GM12878 (cell line): ENCODE results near the gene ZNFX1. TPM values are rescaled to one million over a fixed set of nuclear protein-coding genes. Genes with fewer than 3 reads are reported as not detected.

Experiments used
- ATAC-seq: fragments of 200-7000 bp; cut with Tn5 transposase; 3 replicates; pipeline ENCODE4 v1.9.1; 2020; ENCODE audit warnings: mild to moderate bottlenecking, moderate library complexity
- BruUV-seq: library from RNA; stranded (reverse); fragments of 400-500 nt; replicated peaks from 2 replicates; lab custom pipeline; 2021; lab: Mats Ljungman, UMichigan
- CTCF ChIA-PET: fragments of 300-600 bp; sonication (Branson Sonifier 250); formaldehyde crosslinking; extraction: SDS; loops from one replicate; lab custom pipeline; 2021; ENCODE audit warnings: inconsistent platforms; lab: Yijun Ruan, JAX
- POLR2A ChIA-PET: fragments of 350-600 bp; formaldehyde crosslinking; extraction: SDS; loops from one replicate; lab custom pipeline; 2021; ENCODE audit warnings: inconsistent platforms; lab: Charles Lee
- RAD21 ChIA-PET: fragments of 300-600 bp; sonication (Branson Sonifier 250); formaldehyde crosslinking; loops from one replicate; lab custom pipeline; 2023; ENCODE audit warnings: antibody characterized with exemption; ENCODE audit not compliant: unreplicated experiment; lab: Charles Lee
- SMC1A ChIA-PET: fragments of 300-600 bp; sonication (Branson Sonifier 250); formaldehyde crosslinking; loops from one replicate; lab custom pipeline; 2023; ENCODE audit not compliant: unreplicated experiment, uncharacterized antibody; lab: Charles Lee
- DNase-seq: peaks from one replicate; pipeline ENCODE4 v3.0.0-alpha.2; 2011; ENCODE audit warnings: low read depth, low spot score
- FAIRE-seq: peaks from 3 replicates; lab custom pipeline; 2011; peaks lifted over from hg19 to GRCh38; lab: Jason Lieb, UNC
- H2AFZ ChIP-seq: 2 replicates; pipeline ENCODE4 v1.6.0; 2011; ENCODE audit warnings: low read depth, low read length, control low read depth; ENCODE audit not compliant: control insufficient read depth
- H3K27ac ChIP-seq: 2 replicates; pipeline ENCODE4 v1.5.1; 2011; ENCODE audit warnings: control low read depth; ENCODE audit not compliant: control insufficient read depth, insufficient read depth
- H3K27me3 ChIP-seq, 2 experiments: replicated peaks in 1 of 2; 2 replicates each; pipeline versions ENCODE4 v1.6.0 to v1.6.1; 2011; ENCODE audit warnings: low read length in 1 of 2; ENCODE audit not compliant: control insufficient read depth in 2 of 2, insufficient read depth in 2 of 2
- H3K36me3 ChIP-seq, 2 experiments: 2 replicates each; pipeline ENCODE4 v1.5.1; 2011; ENCODE audit warnings: low read length in 1 of 2; ENCODE audit not compliant: control insufficient read depth in 2 of 2, insufficient read depth in 2 of 2
- H3K4me1 ChIP-seq: 2 replicates; pipeline ENCODE4 v1.6.1; 2011; ENCODE audit warnings: mild to moderate bottlenecking, low read length, moderate library complexity, mixed read lengths; ENCODE audit not compliant: control insufficient read depth, insufficient read depth
- H3K4me2 ChIP-seq: 2 replicates; pipeline ENCODE4 v1.6.0; 2011; ENCODE audit warnings: control low read depth; ENCODE audit not compliant: control insufficient read depth, insufficient read depth
- H3K4me3 ChIP-seq: fragments of 200-600 bp; sonication (generic); 2 replicates; pipeline ENCODE4 v1.5.1; 2016
- H3K79me2 ChIP-seq: 2 replicates; pipeline ENCODE4 v1.6.0; 2011; ENCODE audit warnings: low read length; ENCODE audit not compliant: control insufficient read depth, insufficient read depth
- H3K9ac ChIP-seq: 2 replicates; pipeline ENCODE4 v1.8.0; 2011; ENCODE audit warnings: low read length, control low read depth, mixed read lengths; ENCODE audit not compliant: control insufficient read depth, insufficient read depth
- H3K9me3 ChIP-seq: replicated peaks from 3 replicates; pipeline ENCODE4 v1.5.1; 2011; ENCODE audit warnings: mild to moderate bottlenecking, low read length; ENCODE audit not compliant: control insufficient read depth, insufficient read depth
- H4K20me1 ChIP-seq: 2 replicates; pipeline ENCODE4 v1.6.0; 2011; ENCODE audit not compliant: control insufficient read depth, insufficient read depth
- MEF2B ChIP-seq: fragments of 450-650 bp; IDR thresholded peaks from 2 replicates; pipeline ENCODE4 v1.6.1; 2018; ENCODE audit warnings: mild to moderate bottlenecking, moderate library complexity; ENCODE audit not compliant: partially characterized antibody, poor library complexity, severe bottlenecking
- NBN ChIP-seq: fragments of 450-650 bp; IDR thresholded peaks from 2 replicates; pipeline ENCODE4 v1.6.1; 2016
- POU2F2 ChIP-seq: IDR thresholded peaks from 3 replicates; pipeline ENCODE4 v1.6.1; 2011; ENCODE audit warnings: low read depth, mild to moderate bottlenecking, low read length, borderline replicate concordance
- TAF1 ChIP-seq: IDR thresholded peaks from 2 replicates; pipeline ENCODE4 v1.6.1; 2011; ENCODE audit warnings: mild to moderate bottlenecking, low read depth, low read length, borderline replicate concordance
- ZBTB4 ChIP-seq: fragments of 450-650 bp; formaldehyde crosslinking; IDR thresholded peaks from 2 replicates; pipeline ENCODE4 v1.4.0; 2022; ENCODE audit warnings: mild to moderate bottlenecking, moderate library complexity
- WGBS: methylation state at CpG from one replicate; pipeline ENCODE4 v1.1.6; 2016; ENCODE audit warnings: low lambda C conversion rate; ENCODE audit not compliant: insufficient replicate concordance, insufficient coverage; ENCODE audit errors: missing lambda C conversion rate; 5-methylcytosine and 5-hydroxymethylcytosine counted together
- in situ Hi-C: fragments of 300-500 bp; cut with MboI; formaldehyde crosslinking; loops from 9 replicates; pipeline ENCODE4 v1.14.3; 2018; ENCODE audit warnings: mixed read lengths
- intact Hi-C: fragments of 100-400 bp; cut with micrococcal nuclease; formaldehyde crosslinking; loops from one replicate; pipeline ENCODE4 v1.14.2; 2022; ENCODE audit not compliant: unreplicated experiment
- polyA plus RNA-seq, 11 experiments: library from polyadenylated mRNA; depleted of rRNA in 4 of 11; unstranded in 6 of 11; stranded (reverse) in 5 of 11; fragments of >200 nt; fragmentation: Nextera tagmentation in 4 of 11; fragmentation: Illumina TruSeq in 1 of 11; extraction: Ambion mirVana in 4 of 11; extraction: Trizol in 1 of 11; gene quantifications; 1 replicate in 1 of 11; 2 replicates in 10 of 11; pipeline versions ENCODE4 v1.2.1 to v1.2.3, GENCODE V29; 2011 to 2016; ENCODE audit warnings: inconsistent platforms in 2 of 11, missing spikeins in 2 of 11, low read depth in 1 of 11
- total RNA-seq, 4 experiments: library from RNA; depleted of rRNA in 3 of 4; stranded (reverse); fragments of >200 nt in 3 of 4; fragmentation: Illumina TruSeq in 1 of 4; extraction: Trizol in 1 of 4; gene quantifications; 2 replicates each; pipeline versions ENCODE4 v1.2.1 to v1.2.3, GENCODE V29; 2013 to 2021

The ZNFX1 gene
- total and polyA plus RNA-seq, 10 of the 15 experiments (the other 5 are each of a cell fraction or from before 2014, with no cell fraction given): 7.4 to 31.5 (median 25.6) TPM

GRCh38 chr20:49203746-49204145 is 74.1 kb downstream of the ZNFX1 start:
- Histone ChIP-seq H3K27ac (no peak overlapping the region), H3K9ac (no peak overlapping the region), H4K20me1 (no peaks in the 10 kb centered on the region), H3K27me3 (no peaks in the 10 kb centered on the region), H3K4me2 (no peak overlapping the region), H2AFZ (no peak overlapping the region), H3K79me2 (no peaks in the 10 kb centered on the region), H3K4me1 (no peaks in the 10 kb centered on the region), H3K9me3 (no peaks in the 10 kb centered on the region; the same call in 2 of the 3 replicates), H3K36me3 (no peaks in the 10 kb centered on the region), H3K4me3 (no peak overlapping the region)
- no TSS peak for BruUV-seq
- POLR2A ChIA-PET: no interaction called here
- TF ChIP-seq TAF1: no peak
- no peak for TF ChIP-seq MEF2B
- TF ChIP-seq POU2F2: no peak
- SMC1A ChIA-PET: interaction anchor here (0.7 to 3.2 kb wide), 2 partner anchors 38 to 71 kb away, joined by 3 to 10 read pairs; no protein-coding TSS in a partner anchor
- RAD21 ChIA-PET: no interaction called here
- 33% methylated on average over 9 of the region's 9 CpGs for WGBS
- FAIRE-seq: no peak
- ATAC-seq: no peak
- in situ Hi-C loops: no loop called here
- no peak for DNase-seq
- intact Hi-C loops: no loop called here
- CTCF ChIA-PET: interaction anchor here (2.0 to 2.9 kb wide), 2 partner anchors 13 to 71 kb away, joined by 5 to 14 read pairs; no protein-coding TSS in a partner anchor

- H3K9ac ChIP-seq: no peak overlapping the region
- intact Hi-C loops: no loop called here
- DNase-seq (no peak), FAIRE-seq (no peak), ATAC-seq (no peak)
- no peak overlapping the region for H3K4me2 ChIP-seq
- ChIA-PET SMC1A (interaction anchor here (0.7 to 3.2 kb wide), 3 partner anchors 14 to 70 kb away, joined by 3 to 10 read pairs (median 4); no protein-coding TSS in a partner anchor), RAD21 (no interaction called here), CTCF (interaction anchor here (1.0 to 2.9 kb wide), 4 partner anchors 14 to 70 kb away, joined by 3 to 14 read pairs (median 4); no protein-coding TSS in a partner anchor), POLR2A (no interaction called here)
- H3K27me3 ChIP-seq: no peaks in the 10 kb centered on the region
- WGBS: 66% methylated on average over 7 of the region's 7 CpGs
- in situ Hi-C loops: no loop called here
- H3K27ac ChIP-seq: no peak overlapping the region
- H4K20me1 ChIP-seq: no peaks in the 10 kb centered on the region
- no peaks in the 10 kb centered on the region for H3K4me1 ChIP-seq
- no peaks in the 10 kb centered on the region for H3K79me2 ChIP-seq
- H3K36me3 ChIP-seq: no peaks in the 10 kb centered on the region
- H3K9me3 ChIP-seq: no peaks in the 10 kb centered on the region; the same call in 2 of the 3 replicates
- BruUV-seq: no TSS peak
- H2AFZ ChIP-seq: no peak overlapping the region
- TF ChIP-seq NBN (no peak), ZBTB4 (CRISPR knock-in tag) (no peak)
- TF ChIP-seq, all 136 proteins: peak for 0
- no peak overlapping the region for H3K4me3 ChIP-seq
These were observed 74.8 kb downstream of the ZNFX1 start for GRCh38 chr20:49203011-49203410.
